ENCODE data around the gene FAM204A.

The FAM204A gene

GRCh38 chr10:118290471-118290995 is 51.6 kb downstream of the FAM204A start:
- H3K4me3 ChIP-seq (ENCODE audit: low read depth, low read length) = no peak overlapping the region
- no peak for DNase-seq (ENCODE audit: low read depth)
- no peak for TF ChIP-seq CTCF (IDR thresholded peaks at IDR 0.05; ENCODE audit: insufficient read depth, low read depth, low read length, missing control alignments)

GRCh38 chr10:118287076-118287806 is 54.9 kb downstream of the FAM204A start:
- H3K4me3 ChIP-seq (ENCODE audit: low read depth, low read length) = no peak overlapping the region
- no peak for TF ChIP-seq CTCF (IDR thresholded peaks at IDR 0.05; ENCODE audit: insufficient read depth, low read depth, low read length, missing control alignments)
- DNase-seq (ENCODE audit: low read depth) = no peak

- TF ChIP-seq CTCF (IDR thresholded peaks at IDR 0.05; ENCODE audit: insufficient read depth, low read depth, low read length, missing control alignments) = no peak
- DNase-seq (ENCODE audit: low read depth) = no peak
- H3K4me3 ChIP-seq (ENCODE audit: low read depth, low read length) = no peak overlapping the region
Measured at GRCh38 chr10:118286051-118286838, 55.9 kb downstream of the FAM204A start.

GRCh38 chr10:118282670-118283069 is 59.5 kb downstream of the FAM204A start:
- no peak for TF ChIP-seq CTCF (IDR thresholded peaks at IDR 0.05; ENCODE audit: insufficient read depth, low read depth, low read length, missing control alignments)
- DNase-seq (ENCODE audit: low read depth) = no peak
- no peak overlapping the region for H3K4me3 ChIP-seq (ENCODE audit: low read depth, low read length)

- DNase-seq (ENCODE audit: low read depth) = no peak
- no peak overlapping the region for H3K4me3 ChIP-seq (ENCODE audit: low read depth, low read length)
- no peak for TF ChIP-seq CTCF (IDR thresholded peaks at IDR 0.05; ENCODE audit: insufficient read depth, low read depth, low read length, missing control alignments)
Measured at GRCh38 chr10:118278649-118279048, 63.5 kb downstream of the FAM204A start.

- DNase-seq (ENCODE audit: low read depth) = peak; percentile 18
Measured at GRCh38 chr10:118277871-118278270, 64.3 kb downstream of the FAM204A start.

More at GRCh38 chr10:118277871-118278270, 64.3 kb downstream of the FAM204A start:
- no peak overlapping the region for H3K4me3 ChIP-seq (ENCODE audit: low read depth, low read length)
- TF ChIP-seq CTCF (IDR thresholded peaks at IDR 0.05; ENCODE audit: insufficient read depth, low read depth, low read length, missing control alignments) = no peak
